HL-60 (cell line): ENCODE data around the gene BCL2.

Experiments
- DNase-seq, 2 experiments: peaks; one replicate each; pipeline ENCODE4 v3.0.0-alpha.2; 2010 to 2020; ENCODE audit warnings: low read depth in 1 of 2, low spot score in 1 of 2
- H3K27ac ChIP-seq: fragments of 250-450 bp; sonication (Bioruptor Pico); replicated peaks from 2 replicates; pipeline ENCODE4 v1.5.1; 2020; ENCODE audit warnings: mild to moderate bottlenecking, moderate library complexity
- H3K27me3 ChIP-seq: fragments of 250-450 bp; sonication (Bioruptor Pico); 2 replicates; pipeline ENCODE4 v1.5.1; 2021; ENCODE audit warnings: mild to moderate bottlenecking, moderate library complexity; ENCODE audit not compliant: insufficient read depth, poor library complexity, severe bottlenecking
- H3K4me3 ChIP-seq: replicated peaks from 2 replicates; pipeline ENCODE4 v1.5.1; 2011; ENCODE audit warnings: mild to moderate bottlenecking, control low read depth, low read length; ENCODE audit not compliant: insufficient read depth
- GABPA ChIP-seq: IDR thresholded peaks from 2 replicates; pipeline ENCODE4 v1.6.1; 2012; ENCODE audit warnings: low read depth
- POLR2AphosphoS5 ChIP-seq: IDR thresholded peaks from 2 replicates; pipeline ENCODE4 v1.6.1; 2012; ENCODE audit warnings: low read depth
- SPI1 ChIP-seq: IDR thresholded peaks from 2 replicates; pipeline ENCODE4 v1.6.1; 2012; ENCODE audit warnings: low read depth, mild to moderate bottlenecking, borderline replicate concordance
- TF ChIP-seq, protein P1 (sequence below): IDR thresholded peaks from one replicate; pipeline ENCODE4 v1.5.1; 2011; ENCODE audit warnings: low read length, control low read depth, inconsistent platforms; ENCODE audit not compliant: insufficient read depth
- TF ChIP-seq, protein P2 (sequence below): IDR thresholded peaks from 2 replicates; pipeline ENCODE4 v1.6.1; 2012; ENCODE audit warnings: low read depth; ENCODE audit not compliant: insufficient replicate concordance

The BCL2 gene

DNA sequence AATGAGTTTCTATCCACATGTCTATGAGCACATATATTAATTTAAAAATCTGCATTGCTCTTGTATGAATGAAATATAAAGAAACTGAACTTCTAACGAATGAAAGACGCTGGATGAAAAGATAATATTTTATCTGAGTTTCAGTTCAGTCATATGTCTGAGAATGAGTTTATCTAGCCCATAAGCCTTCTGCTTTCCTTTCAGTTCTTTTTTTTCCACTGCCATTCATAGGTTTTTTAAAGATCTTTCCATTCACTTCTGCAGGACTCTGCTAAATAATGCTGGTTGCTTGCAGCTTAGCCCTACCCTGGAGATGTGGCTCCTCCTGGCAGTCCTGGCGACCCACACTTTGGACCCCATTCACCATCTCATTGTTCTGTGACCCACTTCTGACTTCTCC lies 109.0 kb downstream of the BCL2 start:
- TF ChIP-seq POLR2AphosphoS5 (no peak), SPI1 (no peak), GABPA (no peak)
- TF ChIP-seq, protein P1, sequence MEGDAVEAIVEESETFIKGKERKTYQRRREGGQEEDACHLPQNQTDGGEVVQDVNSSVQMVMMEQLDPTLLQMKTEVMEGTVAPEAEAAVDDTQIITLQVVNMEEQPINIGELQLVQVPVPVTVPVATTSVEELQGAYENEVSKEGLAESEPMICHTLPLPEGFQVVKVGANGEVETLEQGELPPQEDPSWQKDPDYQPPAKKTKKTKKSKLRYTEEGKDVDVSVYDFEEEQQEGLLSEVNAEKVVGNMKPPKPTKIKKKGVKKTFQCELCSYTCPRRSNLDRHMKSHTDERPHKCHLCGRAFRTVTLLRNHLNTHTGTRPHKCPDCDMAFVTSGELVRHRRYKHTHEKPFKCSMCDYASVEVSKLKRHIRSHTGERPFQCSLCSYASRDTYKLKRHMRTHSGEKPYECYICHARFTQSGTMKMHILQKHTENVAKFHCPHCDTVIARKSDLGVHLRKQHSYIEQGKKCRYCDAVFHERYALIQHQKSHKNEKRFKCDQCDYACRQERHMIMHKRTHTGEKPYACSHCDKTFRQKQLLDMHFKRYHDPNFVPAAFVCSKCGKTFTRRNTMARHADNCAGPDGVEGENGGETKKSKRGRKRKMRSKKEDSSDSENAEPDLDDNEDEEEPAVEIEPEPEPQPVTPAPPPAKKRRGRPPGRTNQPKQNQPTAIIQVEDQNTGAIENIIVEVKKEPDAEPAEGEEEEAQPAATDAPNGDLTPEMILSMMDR = no peak
- TF ChIP-seq, protein P2, sequence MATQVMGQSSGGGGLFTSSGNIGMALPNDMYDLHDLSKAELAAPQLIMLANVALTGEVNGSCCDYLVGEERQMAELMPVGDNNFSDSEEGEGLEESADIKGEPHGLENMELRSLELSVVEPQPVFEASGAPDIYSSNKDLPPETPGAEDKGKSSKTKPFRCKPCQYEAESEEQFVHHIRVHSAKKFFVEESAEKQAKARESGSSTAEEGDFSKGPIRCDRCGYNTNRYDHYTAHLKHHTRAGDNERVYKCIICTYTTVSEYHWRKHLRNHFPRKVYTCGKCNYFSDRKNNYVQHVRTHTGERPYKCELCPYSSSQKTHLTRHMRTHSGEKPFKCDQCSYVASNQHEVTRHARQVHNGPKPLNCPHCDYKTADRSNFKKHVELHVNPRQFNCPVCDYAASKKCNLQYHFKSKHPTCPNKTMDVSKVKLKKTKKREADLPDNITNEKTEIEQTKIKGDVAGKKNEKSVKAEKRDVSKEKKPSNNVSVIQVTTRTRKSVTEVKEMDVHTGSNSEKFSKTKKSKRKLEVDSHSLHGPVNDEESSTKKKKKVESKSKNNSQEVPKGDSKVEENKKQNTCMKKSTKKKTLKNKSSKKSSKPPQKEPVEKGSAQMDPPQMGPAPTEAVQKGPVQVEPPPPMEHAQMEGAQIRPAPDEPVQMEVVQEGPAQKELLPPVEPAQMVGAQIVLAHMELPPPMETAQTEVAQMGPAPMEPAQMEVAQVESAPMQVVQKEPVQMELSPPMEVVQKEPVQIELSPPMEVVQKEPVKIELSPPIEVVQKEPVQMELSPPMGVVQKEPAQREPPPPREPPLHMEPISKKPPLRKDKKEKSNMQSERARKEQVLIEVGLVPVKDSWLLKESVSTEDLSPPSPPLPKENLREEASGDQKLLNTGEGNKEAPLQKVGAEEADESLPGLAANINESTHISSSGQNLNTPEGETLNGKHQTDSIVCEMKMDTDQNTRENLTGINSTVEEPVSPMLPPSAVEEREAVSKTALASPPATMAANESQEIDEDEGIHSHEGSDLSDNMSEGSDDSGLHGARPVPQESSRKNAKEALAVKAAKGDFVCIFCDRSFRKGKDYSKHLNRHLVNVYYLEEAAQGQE = no peak
- Histone ChIP-seq H3K27ac (no peak overlapping the region), H3K27me3 (no peaks in the 10 kb centered on the region), H3K4me3 (no peak overlapping the region)
- DNase-seq = no peak

DNA sequence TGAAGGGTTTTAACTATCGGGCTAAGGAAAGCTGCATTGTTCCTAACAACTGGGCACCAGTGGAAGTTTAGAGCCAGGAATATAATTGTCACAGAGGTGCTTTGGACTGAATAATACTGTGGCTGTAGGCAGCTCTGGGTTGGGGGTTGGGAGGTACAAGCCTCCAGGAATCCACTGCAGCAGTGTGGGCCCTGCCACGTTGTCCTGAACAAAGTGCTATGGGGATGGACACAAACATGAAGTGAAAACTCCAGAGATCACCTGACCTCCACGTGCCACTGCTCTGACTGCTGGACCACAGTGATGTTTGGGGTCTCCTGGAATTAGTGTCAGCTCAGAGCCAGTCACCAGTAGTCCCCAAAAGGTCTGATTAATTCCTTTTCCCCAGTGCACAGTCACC lies 110.9 kb downstream of the BCL2 start:
- H3K27ac ChIP-seq = no peak overlapping the region
- DNase-seq = no peak
- no peaks in the 10 kb centered on the region for H3K27me3 ChIP-seq
- TF ChIP-seq, protein P1 = no peak
- no peak for TF ChIP-seq SPI1
- TF ChIP-seq, protein P2 = no peak
- no peak for TF ChIP-seq POLR2AphosphoS5
- TF ChIP-seq GABPA = no peak
- H3K4me3 ChIP-seq = no peak overlapping the region

DNA sequence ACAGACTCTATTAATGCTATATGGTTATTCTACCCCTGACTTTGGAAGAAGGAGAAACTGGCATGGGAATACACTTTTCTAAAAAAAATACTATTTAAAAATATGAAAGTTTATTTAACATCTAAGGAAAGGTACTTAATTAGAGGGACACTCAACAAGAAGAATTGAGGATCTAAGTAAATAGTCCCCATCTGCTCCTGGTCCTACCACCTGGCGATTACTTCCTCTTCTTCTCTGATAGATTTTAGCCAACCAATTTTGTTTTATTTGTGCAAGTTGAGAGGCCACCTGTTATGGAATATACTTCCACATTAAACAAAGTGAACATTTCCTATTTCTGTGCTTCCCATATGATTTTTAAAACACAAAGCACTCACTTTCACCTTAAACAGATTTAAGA lies 111.7 kb downstream of the BCL2 start:
- TF ChIP-seq, protein P2 = no peak
- TF ChIP-seq SPI1 = no peak
- TF ChIP-seq, protein P1 = no peak
- no peak for TF ChIP-seq GABPA
- no peak for TF ChIP-seq POLR2AphosphoS5
- H3K4me3 ChIP-seq = no peak overlapping the region
- H3K27me3 ChIP-seq = no peaks in the 10 kb centered on the region
- H3K27ac ChIP-seq = no peak overlapping the region
- no peak for DNase-seq
